HEK293 (cell line): Measurements from ENCODE around the gene VDR.
A peak's percentile ranks its signal among the peaks of the same experiment; 100 is the strongest.

Source experiments
- CTCF ChIA-PET: fragments of 350-600 bp; formaldehyde crosslinking; extraction: SDS; loops from one replicate; lab custom pipeline; 2021; ENCODE audit warnings: antibody characterized with exemption; lab: Yijun Ruan, JAX
- POLR2A ChIA-PET: fragments of 300-600 bp; formaldehyde crosslinking; extraction: SDS; loops from one replicate; lab custom pipeline; 2020; ENCODE audit warnings: antibody characterized with exemption, inconsistent platforms; lab: Yijun Ruan, JAX
- H3K27ac ChIP-seq: fragments of 200-500 bp; sonication (Bioruptor generic); 2 replicates; pipeline ENCODE4 v1.5.1; 2014; ENCODE audit warnings: low read depth, low read length, control low read depth, inconsistent platforms; ENCODE audit errors: extremely low read depth
- H3K36me3 ChIP-seq, 2 experiments: fragments of 200-500 bp in 1 of 2; sonication (Bioruptor generic) in 1 of 2; 1 replicate in 1 of 2; 2 replicates in 1 of 2; pipeline ENCODE4 v1.5.1; 2014 to 2017; ENCODE audit warnings: inconsistent platforms in 2 of 2, low read length in 2 of 2; ENCODE audit not compliant: control insufficient read depth in 2 of 2, insufficient read depth in 1 of 2
- H3K4me1 ChIP-seq: fragments of 200-500 bp; sonication (Bioruptor generic); 2 replicates; pipeline ENCODE4 v1.5.1; 2014; ENCODE audit warnings: mild to moderate bottlenecking, low read length, inconsistent platforms; ENCODE audit not compliant: control insufficient read depth, insufficient read depth
- H3K4me3 ChIP-seq: 2 replicates; pipeline ENCODE4 v1.5.1; 2011; ENCODE audit warnings: low read depth, mild to moderate bottlenecking, control low read depth, low read length, moderate library complexity
- H3K9me3 ChIP-seq: fragments of 200-500 bp; sonication (Bioruptor generic); 2 replicates; pipeline ENCODE4 v1.5.1; 2014; ENCODE audit warnings: low read depth, low read length, inconsistent platforms; ENCODE audit not compliant: control insufficient read depth, insufficient read depth
- ATF2 ChIP-seq: fragments of 450-650 bp; formaldehyde crosslinking; IDR thresholded peaks from 2 replicates; pipeline ENCODE4 v1.5.1; 2016; ENCODE audit warnings: missing biosample characterization, missing genetic modification characterization, low read depth
- GLIS1 ChIP-seq: fragments of 450-650 bp; formaldehyde crosslinking; IDR thresholded peaks from 2 replicates; pipeline ENCODE4 v1.5.1; 2016; ENCODE audit warnings: missing biosample characterization, missing genetic modification characterization
- KLF1 ChIP-seq: fragments of 450-650 bp; formaldehyde crosslinking; IDR thresholded peaks from 2 replicates; pipeline ENCODE4 v1.5.1; 2016; ENCODE audit warnings: missing biosample characterization, missing genetic modification characterization
- OSR2 ChIP-seq: fragments of 450-650 bp; formaldehyde crosslinking; IDR thresholded peaks from 2 replicates; pipeline ENCODE4 v1.5.1; 2016; ENCODE audit warnings: missing biosample characterization, missing genetic modification characterization
- PRDM4 ChIP-seq: fragments of 450-650 bp; formaldehyde crosslinking; IDR thresholded peaks from 2 replicates; pipeline ENCODE4 v1.5.1; 2017; ENCODE audit warnings: missing biosample characterization, missing genetic modification characterization
- SP3 ChIP-seq: fragments of 450-650 bp; formaldehyde crosslinking; IDR thresholded peaks from 2 replicates; pipeline ENCODE4 v1.5.1; 2016; ENCODE audit warnings: missing biosample characterization, missing genetic modification characterization
- ZBTB20 ChIP-seq: fragments of 450-650 bp; formaldehyde crosslinking; IDR thresholded peaks from 2 replicates; pipeline ENCODE4 v1.5.1; 2016; ENCODE audit warnings: missing biosample characterization, missing genetic modification characterization
- ZBTB6 ChIP-seq: fragments of 450-650 bp; formaldehyde crosslinking; IDR thresholded peaks from 2 replicates; pipeline ENCODE4 v1.5.1; 2017; ENCODE audit warnings: missing biosample characterization, missing genetic modification characterization
- ZFP37 ChIP-seq: fragments of 450-650 bp; formaldehyde crosslinking; IDR thresholded peaks from 2 replicates; pipeline ENCODE4 v1.5.1; 2016; ENCODE audit warnings: missing biosample characterization, missing genetic modification characterization
- ZFP69B ChIP-seq: fragments of 450-650 bp; formaldehyde crosslinking; IDR thresholded peaks from 2 replicates; pipeline ENCODE4 v1.5.1; 2016; ENCODE audit warnings: missing biosample characterization, missing genetic modification characterization
- ZIC2 ChIP-seq: fragments of 450-650 bp; formaldehyde crosslinking; IDR thresholded peaks from 2 replicates; pipeline ENCODE4 v1.5.1; 2016; ENCODE audit warnings: missing biosample characterization, missing genetic modification characterization
- ZNF132 ChIP-seq: fragments of 450-650 bp; formaldehyde crosslinking; IDR thresholded peaks from 2 replicates; pipeline ENCODE4 v1.5.1; 2017; ENCODE audit warnings: missing biosample characterization, missing genetic modification characterization, borderline replicate concordance
- ZNF157 ChIP-seq: fragments of 450-650 bp; formaldehyde crosslinking; IDR thresholded peaks from 2 replicates; pipeline ENCODE4 v1.5.1; 2016; ENCODE audit warnings: missing biosample characterization, missing genetic modification characterization
- ZNF16 ChIP-seq: fragments of 450-650 bp; formaldehyde crosslinking; IDR thresholded peaks from 2 replicates; pipeline ENCODE4 v1.5.1; 2016; ENCODE audit warnings: low read depth, missing biosample characterization, missing genetic modification characterization
- ZNF23 ChIP-seq: fragments of 450-650 bp; formaldehyde crosslinking; IDR thresholded peaks from 2 replicates; pipeline ENCODE4 v1.5.1; 2016; ENCODE audit warnings: missing biosample characterization, missing genetic modification characterization, borderline replicate concordance
- ZNF391 ChIP-seq: fragments of 450-650 bp; formaldehyde crosslinking; IDR thresholded peaks from 2 replicates; pipeline ENCODE4 v1.5.1; 2016; ENCODE audit warnings: low read depth, missing biosample characterization, missing genetic modification characterization, borderline replicate concordance
- ZNF449 ChIP-seq: fragments of 450-650 bp; formaldehyde crosslinking; IDR thresholded peaks from 2 replicates; pipeline ENCODE4 v1.5.1; 2017; ENCODE audit warnings: missing biosample characterization, mild to moderate bottlenecking, missing genetic modification characterization, moderate library complexity
- ZNF548 ChIP-seq: fragments of 450-650 bp; formaldehyde crosslinking; IDR thresholded peaks from 2 replicates; pipeline ENCODE4 v1.5.1; 2016; ENCODE audit warnings: missing biosample characterization, missing genetic modification characterization
- ZNF600 ChIP-seq: fragments of 450-650 bp; formaldehyde crosslinking; IDR thresholded peaks from 2 replicates; pipeline ENCODE4 v1.5.1; 2016; ENCODE audit warnings: missing biosample characterization, missing genetic modification characterization
- ZNF707 ChIP-seq: fragments of 450-650 bp; formaldehyde crosslinking; IDR thresholded peaks from 2 replicates; pipeline ENCODE4 v1.5.1; 2016; ENCODE audit warnings: missing biosample characterization, missing genetic modification characterization
- ZNF792 ChIP-seq: fragments of 450-650 bp; formaldehyde crosslinking; IDR thresholded peaks from 2 replicates; pipeline ENCODE4 v1.5.1; 2016; ENCODE audit warnings: missing biosample characterization, missing genetic modification characterization
- TF ChIP-seq, protein P1 (sequence below): fragments of 450-650 bp; formaldehyde crosslinking; IDR thresholded peaks from 2 replicates; pipeline ENCODE4 v1.5.1; 2017; ENCODE audit warnings: missing biosample characterization, missing genetic modification characterization
- TF ChIP-seq, protein P2 (sequence below): fragments of 450-650 bp; formaldehyde crosslinking; IDR thresholded peaks from 2 replicates; pipeline ENCODE4 v1.5.1; 2016; ENCODE audit warnings: missing biosample characterization, missing genetic modification characterization
- TF ChIP-seq, protein P3 (sequence below): fragments of 450-650 bp; formaldehyde crosslinking; IDR thresholded peaks from 2 replicates; pipeline ENCODE4 v1.5.1; 2016; ENCODE audit warnings: missing biosample characterization, missing genetic modification characterization

The VDR gene

GRCh38 chr12:47825173-47825639 lies 79.6 kb downstream of the VDR start (continued):
- TF ChIP-seq, protein P1, sequence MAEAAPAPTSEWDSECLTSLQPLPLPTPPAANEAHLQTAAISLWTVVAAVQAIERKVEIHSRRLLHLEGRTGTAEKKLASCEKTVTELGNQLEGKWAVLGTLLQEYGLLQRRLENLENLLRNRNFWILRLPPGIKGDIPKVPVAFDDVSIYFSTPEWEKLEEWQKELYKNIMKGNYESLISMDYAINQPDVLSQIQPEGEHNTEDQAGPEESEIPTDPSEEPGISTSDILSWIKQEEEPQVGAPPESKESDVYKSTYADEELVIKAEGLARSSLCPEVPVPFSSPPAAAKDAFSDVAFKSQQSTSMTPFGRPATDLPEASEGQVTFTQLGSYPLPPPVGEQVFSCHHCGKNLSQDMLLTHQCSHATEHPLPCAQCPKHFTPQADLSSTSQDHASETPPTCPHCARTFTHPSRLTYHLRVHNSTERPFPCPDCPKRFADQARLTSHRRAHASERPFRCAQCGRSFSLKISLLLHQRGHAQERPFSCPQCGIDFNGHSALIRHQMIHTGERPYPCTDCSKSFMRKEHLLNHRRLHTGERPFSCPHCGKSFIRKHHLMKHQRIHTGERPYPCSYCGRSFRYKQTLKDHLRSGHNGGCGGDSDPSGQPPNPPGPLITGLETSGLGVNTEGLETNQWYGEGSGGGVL (tag by site-specific recombination) = peak; percentile 81
- TF ChIP-seq PRDM4 (tag by site-specific recombination) = no peak
- TF ChIP-seq ZBTB20 (tag by site-specific recombination) = peak; percentile 26; the same call in 1 of the 2 replicates
- TF ChIP-seq SP3 (tag by site-specific recombination) = 0 out of 2 replicates have a peak, but pooled peaks have one; percentile 10
- TF ChIP-seq KLF1 (tag by site-specific recombination) = 0 out of 2 replicates have a peak, but pooled peaks have one; percentile 27
- no peak for TF ChIP-seq ZFP37 (tag by site-specific recombination)
- TF ChIP-seq, protein P2, sequence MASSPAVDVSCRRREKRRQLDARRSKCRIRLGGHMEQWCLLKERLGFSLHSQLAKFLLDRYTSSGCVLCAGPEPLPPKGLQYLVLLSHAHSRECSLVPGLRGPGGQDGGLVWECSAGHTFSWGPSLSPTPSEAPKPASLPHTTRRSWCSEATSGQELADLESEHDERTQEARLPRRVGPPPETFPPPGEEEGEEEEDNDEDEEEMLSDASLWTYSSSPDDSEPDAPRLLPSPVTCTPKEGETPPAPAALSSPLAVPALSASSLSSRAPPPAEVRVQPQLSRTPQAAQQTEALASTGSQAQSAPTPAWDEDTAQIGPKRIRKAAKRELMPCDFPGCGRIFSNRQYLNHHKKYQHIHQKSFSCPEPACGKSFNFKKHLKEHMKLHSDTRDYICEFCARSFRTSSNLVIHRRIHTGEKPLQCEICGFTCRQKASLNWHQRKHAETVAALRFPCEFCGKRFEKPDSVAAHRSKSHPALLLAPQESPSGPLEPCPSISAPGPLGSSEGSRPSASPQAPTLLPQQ (tag by site-specific recombination) = no peak
- TF ChIP-seq ZNF792 (tag by site-specific recombination) = no peak
- no peak for TF ChIP-seq ZNF449 (tag by site-specific recombination)
- TF ChIP-seq ZNF157 (tag by site-specific recombination) = no peak
- TF ChIP-seq ZIC2 = no peak

DNA sequence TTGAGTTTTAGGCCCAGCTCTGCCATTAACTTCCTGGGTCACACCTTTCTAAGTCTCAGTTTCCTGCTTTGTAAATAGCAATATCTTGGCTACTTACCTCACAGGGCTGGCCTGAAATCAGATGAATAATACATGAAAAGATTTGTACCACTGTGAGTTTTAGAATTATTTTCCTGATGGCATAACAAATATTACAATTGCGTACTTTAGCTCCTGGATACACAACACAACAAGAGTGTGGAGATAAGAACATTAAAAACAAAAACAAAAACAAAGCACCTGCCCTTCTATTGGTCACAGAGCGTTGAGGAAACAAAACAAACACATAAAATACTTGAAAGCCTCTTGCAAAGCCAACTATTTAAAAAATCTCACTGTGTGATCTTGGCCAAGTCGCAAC lies 80.2 kb downstream of the VDR start:
- Histone ChIP-seq H3K27ac (no peak overlapping the region), H3K9me3 (no peaks in the 10 kb centered on the region), H3K4me1 (peaks cover 3% of the 10 kb centered on the region), H3K4me3 (no peak overlapping the region), H3K36me3 (no peaks in the 10 kb centered on the region)
- ChIA-PET CTCF (interaction anchor here (0.6 to 1.3 kb wide), 3 partner anchors 11 to 80 kb away, joined by 3 to 7 read pairs (median 6); no protein-coding TSS in a partner anchor), POLR2A (no interaction called here)
- TF ChIP-seq ZNF548 (tag by site-specific recombination) (no peak), ZNF132 (tag by site-specific recombination) (no peak), OSR2 (tag by site-specific recombination) (no peak), ATF2 (no peak), ZFP69B (tag by site-specific recombination) (no peak), ZNF707 (no peak), ZNF600 (no peak), GLIS1 (tag by site-specific recombination) (no peak), ZBTB6 (tag by site-specific recombination) (no peak), ZNF23 (tag by site-specific recombination) (no peak), ZNF16 (tag by site-specific recombination) (no peak), ZNF391 (tag by site-specific recombination) (no peak)
- TF ChIP-seq, protein P3, sequence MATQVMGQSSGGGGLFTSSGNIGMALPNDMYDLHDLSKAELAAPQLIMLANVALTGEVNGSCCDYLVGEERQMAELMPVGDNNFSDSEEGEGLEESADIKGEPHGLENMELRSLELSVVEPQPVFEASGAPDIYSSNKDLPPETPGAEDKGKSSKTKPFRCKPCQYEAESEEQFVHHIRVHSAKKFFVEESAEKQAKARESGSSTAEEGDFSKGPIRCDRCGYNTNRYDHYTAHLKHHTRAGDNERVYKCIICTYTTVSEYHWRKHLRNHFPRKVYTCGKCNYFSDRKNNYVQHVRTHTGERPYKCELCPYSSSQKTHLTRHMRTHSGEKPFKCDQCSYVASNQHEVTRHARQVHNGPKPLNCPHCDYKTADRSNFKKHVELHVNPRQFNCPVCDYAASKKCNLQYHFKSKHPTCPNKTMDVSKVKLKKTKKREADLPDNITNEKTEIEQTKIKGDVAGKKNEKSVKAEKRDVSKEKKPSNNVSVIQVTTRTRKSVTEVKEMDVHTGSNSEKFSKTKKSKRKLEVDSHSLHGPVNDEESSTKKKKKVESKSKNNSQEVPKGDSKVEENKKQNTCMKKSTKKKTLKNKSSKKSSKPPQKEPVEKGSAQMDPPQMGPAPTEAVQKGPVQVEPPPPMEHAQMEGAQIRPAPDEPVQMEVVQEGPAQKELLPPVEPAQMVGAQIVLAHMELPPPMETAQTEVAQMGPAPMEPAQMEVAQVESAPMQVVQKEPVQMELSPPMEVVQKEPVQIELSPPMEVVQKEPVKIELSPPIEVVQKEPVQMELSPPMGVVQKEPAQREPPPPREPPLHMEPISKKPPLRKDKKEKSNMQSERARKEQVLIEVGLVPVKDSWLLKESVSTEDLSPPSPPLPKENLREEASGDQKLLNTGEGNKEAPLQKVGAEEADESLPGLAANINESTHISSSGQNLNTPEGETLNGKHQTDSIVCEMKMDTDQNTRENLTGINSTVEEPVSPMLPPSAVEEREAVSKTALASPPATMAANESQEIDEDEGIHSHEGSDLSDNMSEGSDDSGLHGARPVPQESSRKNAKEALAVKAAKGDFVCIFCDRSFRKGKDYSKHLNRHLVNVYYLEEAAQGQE (tag by site-specific recombination) = no peak
